Ovary (tissue), 9 donors: Measurements from ENCODE around the gene TRIM65. TPM values are rescaled to one million over a fixed set of nuclear protein-coding genes. Genes with fewer than 3 reads are reported as not detected.
A peak's percentile ranks its signal among the peaks of the same experiment; 100 is the strongest.

ENCODE experiments used
- DNase-seq, 5 donors: peaks; one replicate each; pipeline ENCODE4 v3.0.0-alpha.2; 2019 to 2020
- H3K27ac ChIP-seq, 2 donors: fragments of 200-600 bp; one replicate each; pipeline versions ENCODE4 v1.5.1 to v1.8.0; 2019 to 2022
- H3K27me3 ChIP-seq: fragments of 200-600 bp; one replicate; pipeline ENCODE4 v1.8.0; 2022
- H3K36me3 ChIP-seq: fragments of 200-600 bp; sonication (generic); one replicate; pipeline ENCODE4 v1.5.1; 2019
- H3K4me1 ChIP-seq: one replicate; pipeline ENCODE4 v1.8.1; 2013; ENCODE audit warnings: mild to moderate bottlenecking, moderate library complexity; ENCODE audit not compliant: insufficient read depth
- H3K4me3 ChIP-seq: fragments of 200-600 bp; sonication (generic); one replicate; pipeline ENCODE4 v1.5.1; 2017
- H3K9me3 ChIP-seq, 2 donors: fragments of 200-600 bp in 1 of 2; sonication (generic) in 1 of 2; one replicate each; pipeline versions ENCODE4 v1.5.1 to v1.8.1; 2013 to 2019; ENCODE audit warnings: mild to moderate bottlenecking in 1 of 2, moderate library complexity in 1 of 2
- EP300 ChIP-seq: sonication (generic); formaldehyde crosslinking; IDR thresholded peaks from one replicate; pipeline ENCODE4 v1.6.1; 2017; ENCODE audit warnings: antibody characterized with exemption
- POLR2A ChIP-seq: fragments of 450-650 bp; IDR thresholded peaks from one replicate; pipeline ENCODE4 v1.6.1; 2017; ENCODE audit warnings: antibody characterized with exemption, mild to moderate bottlenecking, moderate library complexity
- WGBS, 3 donors: extraction: QIAGEN DNeasy Blood & Tissue Kit in 1 of 3; methylation state at CpG; one replicate each; pipeline versions ENCODE4 v1.1.5 to v1.1.7; 2013 to 2017; 5-methylcytosine and 5-hydroxymethylcytosine counted together
- intact Hi-C, 4 donors: fragments of 100-400 bp; cut with DNase I; formaldehyde crosslinking; loops; one replicate each; pipeline versions ENCODE4 v1.11.0 to v1.15.1; 2022 to 2023
- polyA plus RNA-seq, 2 donors: library from polyadenylated mRNA; stranded (reverse); fragments of 200-250 nt in 1 of 2; fragments of 350-450 nt in 1 of 2; fragmentation: Illumina TruSeq in 1 of 2; extraction: RNeasy Lipid Tissue Mini Kit (QIAGEN cat#74804) in 1 of 2; gene quantifications; one replicate each; pipeline ENCODE4 v1.2.3, GENCODE V29; 2013 to 2014
- total RNA-seq, 7 donors: library from RNA; depleted of rRNA in 2 of 7; stranded (reverse); fragments of >200 nt in 2 of 7; fragmentation: NEBNext Ultra II Directional in 3 of 7; extraction: Animal tissue kit (Norgen Biotek cat#: 25700) in 3 of 7; gene quantifications; one replicate each; pipeline versions ENCODE4 v1.1.0 to v1.2.4, GENCODE V29; 2016 to 2023
- TF ChIP-seq, protein P1 (sequence below), 3 donors: fragments of 450-650 bp in 2 of 3; fragments of 200-600 bp in 1 of 3; IDR thresholded peaks; one replicate each; pipeline versions ENCODE4 v1.5.1 to v1.8.0; 2016 to 2022; ENCODE audit warnings: antibody characterized with exemption in 3 of 3, mild to moderate bottlenecking in 1 of 3
- donor health status: DM: no; HTN: no; CAD: no; lungs with moderate emphysema.
- donor health status: DM: no; HTN: no; CAD: no.
- donor health status: Bipolar disorder and iron deficiency.
- donor health status: DM: yes; HTN: yes; CAD: no.
- donor health status: DM: no; HTN: no; CAD: no.
- donor health status: DM: yes; HTN: yes; CAD: no.

Gene TRIM65
- total and polyA plus RNA-seq, 9 donors = 10.4 to 28.0 (median 24.1) TPM

- TF ChIP-seq EP300 (no peak), POLR2A (no peak)
- TF ChIP-seq, protein P1, sequence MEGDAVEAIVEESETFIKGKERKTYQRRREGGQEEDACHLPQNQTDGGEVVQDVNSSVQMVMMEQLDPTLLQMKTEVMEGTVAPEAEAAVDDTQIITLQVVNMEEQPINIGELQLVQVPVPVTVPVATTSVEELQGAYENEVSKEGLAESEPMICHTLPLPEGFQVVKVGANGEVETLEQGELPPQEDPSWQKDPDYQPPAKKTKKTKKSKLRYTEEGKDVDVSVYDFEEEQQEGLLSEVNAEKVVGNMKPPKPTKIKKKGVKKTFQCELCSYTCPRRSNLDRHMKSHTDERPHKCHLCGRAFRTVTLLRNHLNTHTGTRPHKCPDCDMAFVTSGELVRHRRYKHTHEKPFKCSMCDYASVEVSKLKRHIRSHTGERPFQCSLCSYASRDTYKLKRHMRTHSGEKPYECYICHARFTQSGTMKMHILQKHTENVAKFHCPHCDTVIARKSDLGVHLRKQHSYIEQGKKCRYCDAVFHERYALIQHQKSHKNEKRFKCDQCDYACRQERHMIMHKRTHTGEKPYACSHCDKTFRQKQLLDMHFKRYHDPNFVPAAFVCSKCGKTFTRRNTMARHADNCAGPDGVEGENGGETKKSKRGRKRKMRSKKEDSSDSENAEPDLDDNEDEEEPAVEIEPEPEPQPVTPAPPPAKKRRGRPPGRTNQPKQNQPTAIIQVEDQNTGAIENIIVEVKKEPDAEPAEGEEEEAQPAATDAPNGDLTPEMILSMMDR (IDR thresholded peaks at IDR 0.05) = no peak
- no peaks in the 10 kb centered on the region for H3K9me3 ChIP-seq
- WGBS, 3 donors = 94 to 97% (median 94%) methylated on average over 15 of the region's 15 CpGs
- no peaks in the 10 kb centered on the region for H3K36me3 ChIP-seq
- no peaks in the 10 kb centered on the region for H3K4me1 ChIP-seq
- H3K27ac ChIP-seq = no peak overlapping the region
- intact Hi-C loops = no loop called here
- no peaks in the 10 kb centered on the region for H3K27me3 ChIP-seq
- no peak for DNase-seq
- H3K4me3 ChIP-seq = no peak overlapping the region
Measured at GRCh38 chr17:75925912-75926311, 29.2 kb upstream of the TRIM65 start.

GRCh38 chr17:75925103-75925502, 28.4 kb upstream of the TRIM65 start:
- Histone ChIP-seq H3K27ac (no peak overlapping the region), H3K4me1 (no peaks in the 10 kb centered on the region), H3K4me3 (no peak overlapping the region), H3K36me3 (no peaks in the 10 kb centered on the region), H3K9me3 (no peaks in the 10 kb centered on the region), H3K27me3 (no peaks in the 10 kb centered on the region)
- intact Hi-C loops = no loop called here
- TF ChIP-seq POLR2A (no peak), EP300 (no peak)
- TF ChIP-seq, protein P1 (IDR thresholded peaks at IDR 0.05) = no peak
- no peak for DNase-seq
- 92 to 95% (median 95%) methylated on average over 11 of the region's 11 CpGs for WGBS, 3 donors

GRCh38 chr17:75922963-75923874, 26.5 kb upstream of the TRIM65 start:
- TF ChIP-seq EP300 (no peak), POLR2A (no peak)
- TF ChIP-seq, protein P1 (IDR thresholded peaks at IDR 0.05) = no peak

GRCh38 chr17:75922173-75922961, 25.6 kb upstream of the TRIM65 start:
- no peaks in the 10 kb centered on the region for H3K27me3 ChIP-seq
- peak overlapping the region in 1 of 2 donors; percentile 33 for H3K27ac ChIP-seq
- no peak for DNase-seq
- intact Hi-C loops = no loop called here
- no peaks in the 10 kb centered on the region for H3K4me1 ChIP-seq
- 89 to 91% (median 90%) methylated on average over 18 of the region's 18 CpGs for WGBS, 3 donors
- TF ChIP-seq EP300 (no peak), POLR2A (no peak)
- TF ChIP-seq, protein P1 (IDR thresholded peaks at IDR 0.05) = no peak
- H3K4me3 ChIP-seq = no peak overlapping the region
- no peaks in the 10 kb centered on the region for H3K9me3 ChIP-seq
- H3K36me3 ChIP-seq = no peaks in the 10 kb centered on the region

More at GRCh38 chr17:75922963-75923874, 26.5 kb upstream of the TRIM65 start:
- no peaks in the 10 kb centered on the region for H3K9me3 ChIP-seq
- no peaks in the 10 kb centered on the region for H3K36me3 ChIP-seq
- 58 to 72% (median 65%) methylated on average over 15 to 19 of the region's 19 CpGs for WGBS, 3 donors
- H3K4me1 ChIP-seq = no peaks in the 10 kb centered on the region
- peak; percentile 45 to 68 (median 59) for DNase-seq
- intact Hi-C loops = no loop called here
- peak overlapping the region in 1 of 2 donors; percentile 33 for H3K27ac ChIP-seq
- H3K4me3 ChIP-seq = no peak overlapping the region
- H3K27me3 ChIP-seq = no peaks in the 10 kb centered on the region
